ENCODE data around the gene CD300H.

GRCh38 chr17:74524653-74525464 lies 42.5 kb downstream of the CD300H start:
- TF ChIP-seq CTCF (IDR thresholded peaks at IDR 0.05) = no peak
- TF ChIP-seq EP300 (IDR thresholded peaks at IDR 0.05) = no peak
- TF ChIP-seq POLR2AphosphoS5 (IDR thresholded peaks at IDR 0.05) = no peak
